Endodermal cell (in vitro differentiated cells): ENCODE data around the gene GNAT1. TPM values are rescaled to one million over a fixed set of nuclear protein-coding genes. Genes with fewer than 3 reads are reported as not detected.

Source experiments
- DNase-seq: peaks from one replicate; pipeline ENCODE4 v3.0.0-alpha.2; 2017
- H3K27ac ChIP-seq: 2 replicates; pipeline ENCODE4 v1.5.1; 2013; ENCODE audit warnings: mild to moderate bottlenecking, low read depth, low read length, moderate library complexity
- H3K27me3 ChIP-seq: 2 replicates; pipeline ENCODE4 v1.6.1; 2013; ENCODE audit warnings: mild to moderate bottlenecking, low read length, moderate library complexity; ENCODE audit not compliant: insufficient read depth, control insufficient read depth, poor library complexity, severe bottlenecking
- H3K36me3 ChIP-seq: 2 replicates; pipeline ENCODE4 v1.7.0; 2013; ENCODE audit warnings: mild to moderate bottlenecking, low read length, moderate library complexity; ENCODE audit not compliant: control insufficient read depth, insufficient read depth
- H3K4me1 ChIP-seq: one replicate; pipeline ENCODE4 v1.7.0; 2013; ENCODE audit warnings: low read length; ENCODE audit not compliant: control insufficient read depth, insufficient read depth
- H3K4me3 ChIP-seq: 2 replicates; pipeline ENCODE4 v1.5.1; 2013; ENCODE audit warnings: mild to moderate bottlenecking, low read length, moderate library complexity
- H3K9ac ChIP-seq: 2 replicates; pipeline ENCODE4 v1.6.1; 2013; ENCODE audit warnings: mild to moderate bottlenecking, low read length, moderate library complexity; ENCODE audit not compliant: poor library complexity, severe bottlenecking; ENCODE audit errors: extremely low read depth
- H3K9me3 ChIP-seq: 2 replicates; pipeline ENCODE4 v1.6.1; 2013; ENCODE audit warnings: mild to moderate bottlenecking, low read length, moderate library complexity; ENCODE audit not compliant: control insufficient read depth
- H3K27ac Mint-ChIP-seq: 2 replicates; pipeline ENCODE4 v1.8.0; 2020; ENCODE audit warnings: mixed read lengths
- H3K27me3 Mint-ChIP-seq: 2 replicates; pipeline ENCODE4 v1.8.0; 2021; ENCODE audit warnings: mild to moderate bottlenecking, mixed read lengths; ENCODE audit not compliant: insufficient read depth
- H3K36me3 Mint-ChIP-seq: 2 replicates; pipeline ENCODE4 v1.8.0; 2020; ENCODE audit warnings: low read depth, mixed read lengths
- H3K4me1 Mint-ChIP-seq: 2 replicates; pipeline ENCODE4 v1.8.0; 2020; ENCODE audit warnings: mixed read lengths
- H3K4me3 Mint-ChIP-seq: 2 replicates; pipeline ENCODE4 v1.8.0; 2020; ENCODE audit warnings: mild to moderate bottlenecking, moderate library complexity, mixed read lengths
- H3K9me3 Mint-ChIP-seq: 2 replicates; pipeline ENCODE4 v1.8.0; 2020; ENCODE audit warnings: mild to moderate bottlenecking, mixed read lengths
- CTCF ChIP-seq: fragments of 200-600 bp; sonication (generic); conservative IDR thresholded peaks from 2 replicates; pipeline ENCODE4 v1.5.0; 2021; ENCODE audit warnings: antibody characterized with exemption, mild to moderate bottlenecking
- WGBS, 2 experiments: methylation state at CpG; one replicate each; pipeline versions ENCODE4 v1.1.5 to v1.1.7; 2013; ENCODE audit warnings: missing lambda C conversion rate in 2 of 2, mixed read lengths in 1 of 2; ENCODE audit not compliant: insufficient coverage in 1 of 2, insufficient read length in 1 of 2; 5-methylcytosine and 5-hydroxymethylcytosine counted together
- total RNA-seq, 2 donors: library from RNA; stranded (reverse); fragmentation: NEBNext Ultra II Directional in 1 of 2; extraction: Animal tissue kit (Norgen Biotek cat#: 25700) in 1 of 2; gene quantifications; 2 replicates in 1 of 2; 3 replicates in 1 of 2; pipeline ENCODE4 v1.2.1, GENCODE V29; 2021

Gene GNAT1
- total RNA-seq, 2 donors from 2014 or later = 0.42 to 1.2 TPM

GRCh38 chr3:50167069-50167840 lies 24.2 kb upstream of the GNAT1 start:
- WGBS, 2 experiments = 83 to 84% methylated on average over 9 to 16 of the region's 16 CpGs
- Mint-ChIP-seq H3K4me1 (peaks cover 54% of the 10 kb centered on the region), H3K27ac (peak overlapping the region; percentile 88), H3K36me3 (peaks cover 4% of the 10 kb centered on the region), H3K27me3 (no peaks in the 10 kb centered on the region), H3K4me3 (peak overlapping the region; percentile 29), H3K9me3 (no peaks in the 10 kb centered on the region)
- H3K9me3 ChIP-seq = no peaks in the 10 kb centered on the region
- H3K9ac ChIP-seq = no peak overlapping the region
- H3K36me3 ChIP-seq = no peaks in the 10 kb centered on the region
- H3K4me3 ChIP-seq = no peak overlapping the region
- peak overlapping the region; percentile 87 for H3K27ac ChIP-seq
- H3K4me1 ChIP-seq = peaks cover 26% of the 10 kb centered on the region
- TF ChIP-seq CTCF = no peak
- no peaks in the 10 kb centered on the region for H3K27me3 ChIP-seq
- DNase-seq = no peak

GRCh38 chr3:50167841-50168209 lies 23.6 kb upstream of the GNAT1 start:
- H3K36me3 ChIP-seq = no peaks in the 10 kb centered on the region
- TF ChIP-seq CTCF = no peak
- peaks cover under 1% of the 10 kb centered on the region for H3K36me3 Mint-ChIP-seq
- WGBS, 2 experiments = 81 to 91% methylated on average over 5 to 7 of the region's 7 CpGs
- peak; percentile 63 for DNase-seq
- H3K27me3 Mint-ChIP-seq = no peaks in the 10 kb centered on the region
- no peak overlapping the region for H3K4me3 ChIP-seq
- H3K9me3 ChIP-seq = no peaks in the 10 kb centered on the region
- H3K9ac ChIP-seq = no peak overlapping the region
- H3K9me3 Mint-ChIP-seq = no peaks in the 10 kb centered on the region
- H3K27ac Mint-ChIP-seq = peak overlapping the region; percentile 80
- peaks cover 22% of the 10 kb centered on the region for H3K4me1 ChIP-seq
- no peaks in the 10 kb centered on the region for H3K27me3 ChIP-seq
- H3K4me1 Mint-ChIP-seq = peaks cover 48% of the 10 kb centered on the region
- H3K4me3 Mint-ChIP-seq = no peak overlapping the region
- peak overlapping the region; percentile 51 for H3K27ac ChIP-seq

- Histone ChIP-seq H3K27me3 (no peaks in the 10 kb centered on the region), H3K9ac (no peak overlapping the region), H3K27ac (peak overlapping the region; percentile 44), H3K4me1 (peaks cover 22% of the 10 kb centered on the region), H3K4me3 (no peak overlapping the region), H3K36me3 (no peaks in the 10 kb centered on the region), H3K9me3 (no peaks in the 10 kb centered on the region)
- no peak for DNase-seq
- no peak for TF ChIP-seq CTCF
- Mint-ChIP-seq H3K9me3 (no peaks in the 10 kb centered on the region), H3K36me3 (peaks cover under 1% of the 10 kb centered on the region), H3K4me1 (peaks cover 47% of the 10 kb centered on the region), H3K27me3 (no peaks in the 10 kb centered on the region), H3K4me3 (no peak overlapping the region), H3K27ac (peak overlapping the region; percentile 80)
- 84 to 91% methylated on average over 3 to 9 of the region's 9 CpGs for WGBS, 2 experiments
These were observed 23.0 kb upstream of the GNAT1 start for GRCh38 chr3:50168388-50168787.
